Measurements from ENCODE around the gene WTAP.

Gene WTAP

GRCh38 chr6:159720708-159721107 lies 6.6 kb upstream of the WTAP start:
- TF ChIP-seq USF1 (IDR thresholded peaks at IDR 0.05) (no peak), TCF12 (IDR thresholded peaks at IDR 0.05; ENCODE audit: low read depth) (no peak), FOXM1 (IDR thresholded peaks at IDR 0.05; ENCODE audit: borderline replicate concordance, low read depth) (no peak), RAD21 (IDR thresholded peaks at IDR 0.05; ENCODE audit: low read depth) (peak; percentile 26; the same call in 1 of the 2 replicates)

- TF ChIP-seq CEBPB (IDR thresholded peaks at IDR 0.05) (no peak), ZBTB7A (IDR thresholded peaks at IDR 0.05; ENCODE audit: low read depth) (no peak), USF1 (IDR thresholded peaks at IDR 0.05) (no peak), CREB1 (IDR thresholded peaks at IDR 0.05; ENCODE audit: low read depth) (no peak), RAD21 (IDR thresholded peaks at IDR 0.05; ENCODE audit: low read depth) (no peak), FOXM1 (IDR thresholded peaks at IDR 0.05; ENCODE audit: borderline replicate concordance, low read depth) (no peak), TEAD4 (IDR thresholded peaks at IDR 0.05) (no peak), NFIC (IDR thresholded peaks at IDR 0.05) (no peak), TCF12 (IDR thresholded peaks at IDR 0.05; ENCODE audit: low read depth) (no peak)
- TF ChIP-seq, protein P1, sequence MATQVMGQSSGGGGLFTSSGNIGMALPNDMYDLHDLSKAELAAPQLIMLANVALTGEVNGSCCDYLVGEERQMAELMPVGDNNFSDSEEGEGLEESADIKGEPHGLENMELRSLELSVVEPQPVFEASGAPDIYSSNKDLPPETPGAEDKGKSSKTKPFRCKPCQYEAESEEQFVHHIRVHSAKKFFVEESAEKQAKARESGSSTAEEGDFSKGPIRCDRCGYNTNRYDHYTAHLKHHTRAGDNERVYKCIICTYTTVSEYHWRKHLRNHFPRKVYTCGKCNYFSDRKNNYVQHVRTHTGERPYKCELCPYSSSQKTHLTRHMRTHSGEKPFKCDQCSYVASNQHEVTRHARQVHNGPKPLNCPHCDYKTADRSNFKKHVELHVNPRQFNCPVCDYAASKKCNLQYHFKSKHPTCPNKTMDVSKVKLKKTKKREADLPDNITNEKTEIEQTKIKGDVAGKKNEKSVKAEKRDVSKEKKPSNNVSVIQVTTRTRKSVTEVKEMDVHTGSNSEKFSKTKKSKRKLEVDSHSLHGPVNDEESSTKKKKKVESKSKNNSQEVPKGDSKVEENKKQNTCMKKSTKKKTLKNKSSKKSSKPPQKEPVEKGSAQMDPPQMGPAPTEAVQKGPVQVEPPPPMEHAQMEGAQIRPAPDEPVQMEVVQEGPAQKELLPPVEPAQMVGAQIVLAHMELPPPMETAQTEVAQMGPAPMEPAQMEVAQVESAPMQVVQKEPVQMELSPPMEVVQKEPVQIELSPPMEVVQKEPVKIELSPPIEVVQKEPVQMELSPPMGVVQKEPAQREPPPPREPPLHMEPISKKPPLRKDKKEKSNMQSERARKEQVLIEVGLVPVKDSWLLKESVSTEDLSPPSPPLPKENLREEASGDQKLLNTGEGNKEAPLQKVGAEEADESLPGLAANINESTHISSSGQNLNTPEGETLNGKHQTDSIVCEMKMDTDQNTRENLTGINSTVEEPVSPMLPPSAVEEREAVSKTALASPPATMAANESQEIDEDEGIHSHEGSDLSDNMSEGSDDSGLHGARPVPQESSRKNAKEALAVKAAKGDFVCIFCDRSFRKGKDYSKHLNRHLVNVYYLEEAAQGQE (IDR thresholded peaks at IDR 0.05; ENCODE audit: low read depth): no peak
Observed at GRCh38 chr6:159722655-159723054, 4.7 kb upstream of the WTAP start.

- TF ChIP-seq MAX (IDR thresholded peaks at IDR 0.05) (no peak), NFIC (IDR thresholded peaks at IDR 0.05) (no peak)
Observed at GRCh38 chr6:159723259-159723658, 4.0 kb upstream of the WTAP start.

DNA sequence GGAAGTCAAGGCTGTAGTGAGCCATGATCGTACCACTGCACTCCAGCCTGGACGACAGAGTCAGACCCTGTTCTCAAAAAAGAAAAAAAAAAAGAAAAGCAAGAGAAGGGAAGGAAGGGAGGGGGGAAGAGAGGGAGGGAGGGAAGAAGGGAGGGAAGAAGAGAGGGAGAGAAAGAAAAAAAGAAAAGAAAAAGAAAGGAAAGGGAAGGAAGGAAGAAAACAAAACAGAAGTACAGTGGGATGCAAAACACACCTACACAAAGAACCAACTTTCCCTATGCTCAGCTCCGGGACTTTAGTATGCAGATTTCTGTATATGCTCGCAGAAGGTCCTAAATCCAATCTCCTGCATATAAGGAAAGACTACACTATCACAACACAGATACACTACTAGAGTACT lies 2.5 kb upstream of the WTAP start:
- TF ChIP-seq NFIC (IDR thresholded peaks at IDR 0.05) (no peak), TAF1 (IDR thresholded peaks at IDR 0.05; ENCODE audit: low read depth) (no peak), MAX (IDR thresholded peaks at IDR 0.05) (no peak), EP300 (IDR thresholded peaks at IDR 0.05; ENCODE audit: borderline replicate concordance) (no peak), TCF12 (IDR thresholded peaks at IDR 0.05; ENCODE audit: low read depth) (no peak), CEBPB (IDR thresholded peaks at IDR 0.05) (no peak), TEAD4 (IDR thresholded peaks at IDR 0.05) (no peak), USF1 (IDR thresholded peaks at IDR 0.05) (no peak), CREB1 (IDR thresholded peaks at IDR 0.05; ENCODE audit: low read depth) (no peak)
- TF ChIP-seq, protein P1 (IDR thresholded peaks at IDR 0.05; ENCODE audit: low read depth): no peak

DNA sequence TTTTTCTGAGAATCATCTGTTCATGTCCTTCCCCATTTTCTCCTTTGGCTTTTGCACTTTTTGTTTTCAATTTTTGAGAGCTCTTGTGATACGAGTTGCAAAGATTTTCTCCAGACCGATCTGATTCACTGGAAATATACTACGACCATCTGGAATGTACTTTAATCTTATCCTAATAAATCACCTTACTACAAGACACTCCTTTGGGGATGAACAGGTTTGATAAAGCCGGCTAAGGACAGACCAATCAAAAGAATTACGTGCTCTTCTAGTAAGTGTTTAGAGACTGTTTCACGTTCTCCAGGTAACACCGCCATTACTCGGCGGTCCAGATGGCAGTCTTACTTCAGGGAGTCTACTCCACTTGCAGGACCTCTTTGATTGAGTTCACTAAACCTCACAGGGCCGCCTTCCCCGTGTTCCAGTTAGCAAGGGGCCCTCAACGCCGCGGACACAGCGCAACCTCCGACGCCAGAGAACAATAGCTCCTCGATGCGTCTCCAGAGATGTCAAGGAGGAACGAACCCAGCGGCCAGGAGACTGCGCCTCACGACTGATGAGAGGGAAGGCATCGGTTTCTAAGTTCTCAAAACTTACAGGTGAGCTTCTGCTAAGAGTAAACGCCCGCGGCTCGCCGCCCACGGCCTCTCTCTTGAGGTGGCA lies 920 bp upstream of the WTAP start:
- TF ChIP-seq ZBTB7A (IDR thresholded peaks at IDR 0.05; ENCODE audit: low read depth): no peak
- no peak for TF ChIP-seq CEBPB (IDR thresholded peaks at IDR 0.05)
- TF ChIP-seq TEAD4 (IDR thresholded peaks at IDR 0.05): no peak
- TF ChIP-seq EGR1 (IDR thresholded peaks at IDR 0.05): peak; percentile 68; the same call in 1 of the 2 replicates
- TF ChIP-seq RAD21 (IDR thresholded peaks at IDR 0.05; ENCODE audit: low read depth): no peak

DNA sequence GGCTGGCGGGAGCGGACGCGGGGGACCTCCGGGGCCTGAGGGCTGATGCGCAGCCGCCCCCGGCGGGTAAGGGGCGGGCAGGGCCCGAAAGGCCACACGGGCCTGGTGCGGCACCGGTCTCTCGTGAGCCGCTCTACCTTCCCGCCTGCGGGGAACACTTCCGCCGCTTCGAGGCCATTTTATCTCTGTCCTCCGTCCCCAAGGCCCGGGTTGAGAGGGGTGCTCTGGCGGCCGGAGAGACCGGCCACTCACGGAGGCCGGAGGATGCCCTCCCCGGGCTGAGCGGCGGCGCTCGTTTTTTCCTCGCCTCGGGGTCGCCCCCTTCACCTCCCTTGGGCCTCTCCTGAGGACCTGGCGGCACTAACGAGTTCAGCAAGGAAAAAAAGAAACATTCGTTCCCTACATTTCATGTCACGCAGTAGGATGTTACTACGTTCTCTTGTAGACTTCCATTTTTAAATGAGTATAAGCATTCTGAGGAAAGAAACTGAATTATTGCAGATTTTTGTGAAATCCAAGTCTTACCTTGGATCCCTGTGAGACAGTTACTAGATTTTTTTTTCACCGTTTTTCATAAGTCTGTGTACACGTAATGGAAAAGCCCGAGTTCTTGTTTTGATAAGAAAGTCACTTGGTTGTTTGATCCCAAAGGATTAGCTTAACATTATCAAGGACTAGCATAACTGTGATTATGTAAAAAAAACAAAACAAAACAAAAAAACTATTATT lies 575 bp downstream of the WTAP start:
- TF ChIP-seq ZBTB7A (IDR thresholded peaks at IDR 0.05; ENCODE audit: low read depth): no peak
- TF ChIP-seq TAF1 (IDR thresholded peaks at IDR 0.05; ENCODE audit: low read depth): no peak
- no peak for TF ChIP-seq TCF12 (IDR thresholded peaks at IDR 0.05; ENCODE audit: low read depth)
- TF ChIP-seq CREB1 (IDR thresholded peaks at IDR 0.05; ENCODE audit: low read depth): no peak
- no peak for TF ChIP-seq NFIC (IDR thresholded peaks at IDR 0.05)
- TF ChIP-seq CEBPB (IDR thresholded peaks at IDR 0.05): no peak
- no peak for TF ChIP-seq EGR1 (IDR thresholded peaks at IDR 0.05)
- no peak for TF ChIP-seq TEAD4 (IDR thresholded peaks at IDR 0.05)
- TF ChIP-seq RAD21 (IDR thresholded peaks at IDR 0.05; ENCODE audit: low read depth): no peak
